ENCODE data around the gene HHIPL1. TPM values are rescaled to one million over a fixed set of nuclear protein-coding genes. Genes with fewer than 3 reads are reported as not detected.

Gene HHIPL1
- polyA plus RNA-seq, 2 of the 4 experiments (the other 2 are of a cell fraction), result 0.19 to 0.23 TPM

DNA sequence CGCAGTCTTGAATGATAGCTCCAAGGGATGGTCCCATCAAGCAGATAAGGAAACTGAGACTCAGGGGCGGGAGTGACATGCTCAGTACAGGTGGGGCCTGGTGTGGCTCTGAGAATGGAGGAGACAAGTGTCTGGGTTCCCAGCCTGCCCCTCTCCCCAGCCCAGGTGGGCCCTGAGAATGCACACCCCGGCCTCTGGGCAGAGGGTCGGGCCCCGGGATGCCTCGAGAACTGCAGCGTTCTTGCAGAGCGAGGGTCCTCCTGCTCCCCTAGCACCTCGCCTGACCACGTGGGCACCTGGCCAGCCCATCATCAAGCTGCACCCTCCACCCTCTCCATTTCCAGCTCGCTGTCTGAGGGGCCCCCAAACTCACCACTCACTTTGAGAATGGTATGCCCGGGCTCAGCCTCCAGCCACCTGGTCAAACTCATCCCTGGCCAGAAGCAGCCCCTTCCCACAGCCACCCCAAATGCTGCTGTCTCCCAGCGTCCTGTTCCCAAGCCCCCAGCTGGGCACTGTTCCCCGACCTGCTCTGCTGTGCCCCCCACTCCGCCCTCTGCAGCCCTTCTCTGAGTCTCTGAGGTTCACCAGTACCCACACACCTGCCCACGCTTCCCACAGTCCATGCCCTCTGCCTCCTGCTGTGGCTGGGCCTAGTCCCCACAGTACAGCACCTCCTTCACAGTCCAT lies 83.4 kb downstream of the HHIPL1 start:
- Histone ChIP-seq H3K4me3 (no peak overlapping the region), H3K4me2 (no peak overlapping the region), H3K4me1 (peaks cover 7% of the 10 kb centered on the region; the same call in 2 of the 3 replicates), H3K9me3 (no peaks in the 10 kb centered on the region), H3K27ac (no peak overlapping the region)
- ATAC-seq (no peak), FAIRE-seq (no peak), DNase-seq (ENCODE audit: low read depth in 1 of 2, low spot score in 1 of 2) (no peak)
- TF ChIP-seq, protein P1, sequence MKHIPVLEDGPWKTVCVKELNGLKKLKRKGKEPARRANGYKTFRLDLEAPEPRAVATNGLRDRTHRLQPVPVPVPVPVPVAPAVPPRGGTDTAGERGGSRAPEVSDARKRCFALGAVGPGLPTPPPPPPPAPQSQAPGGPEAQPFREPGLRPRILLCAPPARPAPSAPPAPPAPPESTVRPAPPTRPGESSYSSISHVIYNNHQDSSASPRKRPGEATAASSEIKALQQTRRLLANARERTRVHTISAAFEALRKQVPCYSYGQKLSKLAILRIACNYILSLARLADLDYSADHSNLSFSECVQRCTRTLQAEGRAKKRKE (CRISPR knock-in tag; IDR thresholded peaks at IDR 0.05; ENCODE audit: low read depth), result no peak
- TF ChIP-seq, protein P2, sequence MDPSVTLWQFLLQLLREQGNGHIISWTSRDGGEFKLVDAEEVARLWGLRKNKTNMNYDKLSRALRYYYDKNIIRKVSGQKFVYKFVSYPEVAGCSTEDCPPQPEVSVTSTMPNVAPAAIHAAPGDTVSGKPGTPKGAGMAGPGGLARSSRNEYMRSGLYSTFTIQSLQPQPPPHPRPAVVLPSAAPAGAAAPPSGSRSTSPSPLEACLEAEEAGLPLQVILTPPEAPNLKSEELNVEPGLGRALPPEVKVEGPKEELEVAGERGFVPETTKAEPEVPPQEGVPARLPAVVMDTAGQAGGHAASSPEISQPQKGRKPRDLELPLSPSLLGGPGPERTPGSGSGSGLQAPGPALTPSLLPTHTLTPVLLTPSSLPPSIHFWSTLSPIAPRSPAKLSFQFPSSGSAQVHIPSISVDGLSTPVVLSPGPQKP (IDR thresholded peaks at IDR 0.05; ENCODE audit: low read depth, low read length), result no peak
- TF ChIP-seq ZC3H11A (IDR thresholded peaks at IDR 0.05) (no peak), FOSL2 (IDR thresholded peaks at IDR 0.05) (no peak), FOSL2 (CRISPR knock-in tag; IDR thresholded peaks at IDR 0.05) (no peak), FOSB (CRISPR knock-in tag; IDR thresholded peaks at IDR 0.05) (no peak), GATA3 (IDR thresholded peaks at IDR 0.05; ENCODE audit: borderline replicate concordance) (no peak), HOXB5 (CRISPR knock-in tag; IDR thresholded peaks at IDR 0.05) (no peak), HOXB13 (CRISPR knock-in tag; IDR thresholded peaks at IDR 0.05; ENCODE audit: low read depth) (no peak), MAFK (IDR thresholded peaks at IDR 0.05; ENCODE audit: partially characterized antibody) (no peak), HOXA7 (CRISPR knock-in tag; IDR thresholded peaks at IDR 0.05) (no peak), HDAC2 (IDR thresholded peaks at IDR 0.05) (no peak)
- TF ChIP-seq, protein P3, sequence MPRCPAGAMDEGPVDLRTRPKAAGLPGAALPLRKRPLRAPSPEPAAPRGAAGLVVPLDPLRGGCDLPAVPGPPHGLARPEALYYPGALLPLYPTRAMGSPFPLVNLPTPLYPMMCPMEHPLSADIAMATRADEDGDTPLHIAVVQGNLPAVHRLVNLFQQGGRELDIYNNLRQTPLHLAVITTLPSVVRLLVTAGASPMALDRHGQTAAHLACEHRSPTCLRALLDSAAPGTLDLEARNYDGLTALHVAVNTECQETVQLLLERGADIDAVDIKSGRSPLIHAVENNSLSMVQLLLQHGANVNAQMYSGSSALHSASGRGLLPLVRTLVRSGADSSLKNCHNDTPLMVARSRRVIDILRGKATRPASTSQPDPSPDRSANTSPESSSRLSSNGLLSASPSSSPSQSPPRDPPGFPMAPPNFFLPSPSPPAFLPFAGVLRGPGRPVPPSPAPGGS (IDR thresholded peaks at IDR 0.05), result no peak
- TF ChIP-seq, protein P4, sequence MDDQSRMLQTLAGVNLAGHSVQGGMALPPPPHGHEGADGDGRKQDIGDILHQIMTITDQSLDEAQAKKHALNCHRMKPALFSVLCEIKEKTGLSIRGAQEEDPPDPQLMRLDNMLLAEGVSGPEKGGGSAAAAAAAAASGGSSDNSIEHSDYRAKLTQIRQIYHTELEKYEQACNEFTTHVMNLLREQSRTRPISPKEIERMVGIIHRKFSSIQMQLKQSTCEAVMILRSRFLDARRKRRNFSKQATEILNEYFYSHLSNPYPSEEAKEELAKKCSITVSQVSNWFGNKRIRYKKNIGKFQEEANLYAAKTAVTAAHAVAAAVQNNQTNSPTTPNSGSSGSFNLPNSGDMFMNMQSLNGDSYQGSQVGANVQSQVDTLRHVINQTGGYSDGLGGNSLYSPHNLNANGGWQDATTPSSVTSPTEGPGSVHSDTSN (IDR thresholded peaks at IDR 0.05), result no peak
- 73% methylated on average over 16 of the region's 16 CpGs for WGBS (ENCODE audit: missing lambda C conversion rate)
- POLR2A ChIA-PET, result no interaction called here
- CTCF ChIA-PET, result interaction anchor here (1.0 to 19.6 kb wide), 4 partner anchors 25 to 158 kb away, joined by 3 to 263 read pairs (median 148); partner anchors contain the start of gene CYP46A1

DNA sequence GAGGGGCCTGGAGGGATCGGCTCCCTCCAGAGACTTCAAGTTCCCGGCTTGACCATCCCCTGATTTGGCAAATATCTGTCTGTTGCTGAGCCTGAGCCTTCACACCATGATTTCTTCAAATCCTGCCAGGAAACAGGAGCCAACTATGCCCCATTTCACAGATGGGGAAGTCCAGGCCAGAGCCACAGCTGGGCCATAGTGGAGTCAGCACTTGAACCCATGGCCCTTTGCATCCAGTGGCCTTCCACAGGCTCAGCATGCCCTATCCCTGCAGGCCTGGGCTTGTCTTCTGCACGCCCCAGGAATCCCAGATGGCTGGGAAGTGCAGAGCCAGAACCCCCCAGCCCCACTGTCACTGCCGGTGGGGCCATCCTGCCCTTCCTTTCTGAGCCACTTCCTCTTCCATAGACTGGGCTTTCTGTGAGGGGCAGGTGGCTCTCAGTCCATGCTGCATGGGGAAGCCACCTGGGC lies 84.1 kb downstream of the HHIPL1 start:
- Histone ChIP-seq H3K9me3 (no peaks in the 10 kb centered on the region), H3K4me3 (no peak overlapping the region), H3K4me1 (peaks cover 7% of the 10 kb centered on the region; the same call in 2 of the 3 replicates), H3K4me2 (no peak overlapping the region), H3K27ac (no peak overlapping the region)
- ChIA-PET POLR2A (no interaction called here), CTCF (interaction anchor here (0.6 to 19.6 kb wide), 32 partner anchors 8 to 225 kb away, joined by 3 to 263 read pairs (median 10); partner anchors contain the start of genes CYP46A1 and EML1)
- no peak for FAIRE-seq
- 80% methylated on average over 3 of the region's 4 CpGs for WGBS (ENCODE audit: missing lambda C conversion rate)
- ATAC-seq, result no peak
- no peak for DNase-seq (ENCODE audit: low read depth in 1 of 2, low spot score in 1 of 2)
- no peak for TF ChIP-seq HEYL (CRISPR knock-in tag; IDR thresholded peaks at IDR 0.05)
- TF ChIP-seq HOXB13 (CRISPR knock-in tag; IDR thresholded peaks at IDR 0.05; ENCODE audit: low read depth), result no peak
- TF ChIP-seq ESRRA (IDR thresholded peaks at IDR 0.05; ENCODE audit: borderline replicate concordance, low read length), result no peak
- no peak for TF ChIP-seq NPAS2 (CRISPR knock-in tag; IDR thresholded peaks at IDR 0.05; ENCODE audit: borderline replicate concordance)
- TF ChIP-seq, protein P5, sequence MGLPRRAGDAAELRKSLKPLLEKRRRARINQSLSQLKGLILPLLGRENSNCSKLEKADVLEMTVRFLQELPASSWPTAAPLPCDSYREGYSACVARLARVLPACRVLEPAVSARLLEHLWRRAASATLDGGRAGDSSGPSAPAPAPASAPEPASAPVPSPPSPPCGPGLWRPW (IDR thresholded peaks at IDR 0.05), result no peak
- TF ChIP-seq RAD21 (conservative IDR thresholded peaks at IDR 0.05 in 1 of 2, IDR thresholded peaks at IDR 0.05 in 1 of 2), result no peak
- TF ChIP-seq ZC3H11A (IDR thresholded peaks at IDR 0.05), result no peak
- TF ChIP-seq, protein P3 (IDR thresholded peaks at IDR 0.05), result no peak
- TF ChIP-seq TP53 (CRISPR knock-in tag; IDR thresholded peaks at IDR 0.05), result no peak
- TF ChIP-seq RFX5 (IDR thresholded peaks at IDR 0.05), result no peak
- TF ChIP-seq RCOR1 (IDR thresholded peaks at IDR 0.05; ENCODE audit: low read depth, low read length), result no peak
- TF ChIP-seq, protein P1 (CRISPR knock-in tag; IDR thresholded peaks at IDR 0.05; ENCODE audit: low read depth), result no peak
- no peak for TF ChIP-seq NR3C1 (IDR thresholded peaks at IDR 0.05)
- no peak for TF ChIP-seq RNF2 (IDR thresholded peaks at IDR 0.05; ENCODE audit: borderline replicate concordance, low read depth)
- TF ChIP-seq, protein P6, sequence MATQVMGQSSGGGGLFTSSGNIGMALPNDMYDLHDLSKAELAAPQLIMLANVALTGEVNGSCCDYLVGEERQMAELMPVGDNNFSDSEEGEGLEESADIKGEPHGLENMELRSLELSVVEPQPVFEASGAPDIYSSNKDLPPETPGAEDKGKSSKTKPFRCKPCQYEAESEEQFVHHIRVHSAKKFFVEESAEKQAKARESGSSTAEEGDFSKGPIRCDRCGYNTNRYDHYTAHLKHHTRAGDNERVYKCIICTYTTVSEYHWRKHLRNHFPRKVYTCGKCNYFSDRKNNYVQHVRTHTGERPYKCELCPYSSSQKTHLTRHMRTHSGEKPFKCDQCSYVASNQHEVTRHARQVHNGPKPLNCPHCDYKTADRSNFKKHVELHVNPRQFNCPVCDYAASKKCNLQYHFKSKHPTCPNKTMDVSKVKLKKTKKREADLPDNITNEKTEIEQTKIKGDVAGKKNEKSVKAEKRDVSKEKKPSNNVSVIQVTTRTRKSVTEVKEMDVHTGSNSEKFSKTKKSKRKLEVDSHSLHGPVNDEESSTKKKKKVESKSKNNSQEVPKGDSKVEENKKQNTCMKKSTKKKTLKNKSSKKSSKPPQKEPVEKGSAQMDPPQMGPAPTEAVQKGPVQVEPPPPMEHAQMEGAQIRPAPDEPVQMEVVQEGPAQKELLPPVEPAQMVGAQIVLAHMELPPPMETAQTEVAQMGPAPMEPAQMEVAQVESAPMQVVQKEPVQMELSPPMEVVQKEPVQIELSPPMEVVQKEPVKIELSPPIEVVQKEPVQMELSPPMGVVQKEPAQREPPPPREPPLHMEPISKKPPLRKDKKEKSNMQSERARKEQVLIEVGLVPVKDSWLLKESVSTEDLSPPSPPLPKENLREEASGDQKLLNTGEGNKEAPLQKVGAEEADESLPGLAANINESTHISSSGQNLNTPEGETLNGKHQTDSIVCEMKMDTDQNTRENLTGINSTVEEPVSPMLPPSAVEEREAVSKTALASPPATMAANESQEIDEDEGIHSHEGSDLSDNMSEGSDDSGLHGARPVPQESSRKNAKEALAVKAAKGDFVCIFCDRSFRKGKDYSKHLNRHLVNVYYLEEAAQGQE (IDR thresholded peaks at IDR 0.05), result no peak
